HG03457 (cell line): ENCODE results near the gene CEP295NL.
"Not testable (repeated sequence)": the region's sequence is repeated elsewhere in the genome, so short reads cannot be mapped to it uniquely, and the experiment has no call there.

Experiments used
- ATAC-seq: cut with Tn5 transposase; IDR thresholded peaks from one replicate; pipeline ENCODE4 v1.9.1; 2021; ENCODE audit warnings: moderate number of reproducible peaks; ENCODE audit not compliant: unreplicated experiment

Gene CEP295NL

GRCh38 chr17:78929908-78930775 is 27.1 kb upstream of the CEP295NL start:
- no peak for ATAC-seq

DNA sequence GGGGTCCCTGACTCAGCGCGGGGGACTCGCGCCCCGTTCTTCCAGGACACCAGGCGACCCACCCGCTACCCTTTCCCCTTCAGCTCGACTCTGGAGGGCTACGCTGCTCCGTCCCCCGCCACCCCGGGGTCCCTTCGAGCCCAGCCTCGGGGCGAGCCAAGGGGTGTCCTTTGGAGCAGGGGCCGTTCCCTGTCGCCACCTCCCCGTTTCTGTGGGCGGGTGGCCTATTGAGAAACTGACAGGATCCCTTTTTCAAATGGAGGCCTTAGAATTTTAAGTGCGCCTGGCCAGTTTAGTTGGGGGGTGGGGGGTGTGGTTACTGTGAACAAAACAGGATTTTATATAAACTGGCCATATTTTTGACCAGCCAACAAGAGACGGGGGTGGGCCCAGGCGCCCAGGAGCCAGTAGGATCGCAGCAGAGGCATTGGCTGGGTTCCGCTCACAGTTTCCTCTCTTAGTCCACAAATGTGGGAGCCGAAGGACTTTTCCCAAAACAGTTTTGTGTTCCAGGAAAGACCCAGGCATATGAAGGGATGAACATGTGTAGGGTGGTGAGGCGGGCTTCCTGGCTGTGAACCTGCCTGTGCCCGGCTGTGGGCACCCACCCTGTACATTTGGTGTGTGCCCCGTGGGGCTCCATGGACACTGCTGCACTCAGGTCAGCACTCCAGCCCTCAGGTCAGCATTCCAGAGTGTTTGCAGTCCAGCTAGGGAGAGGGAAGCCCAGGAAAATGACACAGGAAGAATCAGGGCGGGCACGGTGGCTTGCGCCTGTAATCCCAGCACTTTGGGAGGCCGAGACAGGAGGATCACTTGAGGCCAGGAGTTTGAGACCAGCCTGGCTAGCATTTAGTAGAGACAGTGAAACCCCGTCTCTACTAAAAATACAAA is 22.9 kb upstream of the CEP295NL start:
- ATAC-seq, result no peak

GRCh38 chr17:78925234-78925633 is 22.2 kb upstream of the CEP295NL start, which contains the start of gene TIMP2:
Gene TIMP2, minus strand, starts transcription at chr17:78925387. Its CDS starts 299 bp downstream, at chr17:78925088.
- ATAC-seq, result no peak

- no peak for ATAC-seq
These were observed 21.6 kb upstream of the CEP295NL start for GRCh38 chr17:78924481-78925151.

DNA sequence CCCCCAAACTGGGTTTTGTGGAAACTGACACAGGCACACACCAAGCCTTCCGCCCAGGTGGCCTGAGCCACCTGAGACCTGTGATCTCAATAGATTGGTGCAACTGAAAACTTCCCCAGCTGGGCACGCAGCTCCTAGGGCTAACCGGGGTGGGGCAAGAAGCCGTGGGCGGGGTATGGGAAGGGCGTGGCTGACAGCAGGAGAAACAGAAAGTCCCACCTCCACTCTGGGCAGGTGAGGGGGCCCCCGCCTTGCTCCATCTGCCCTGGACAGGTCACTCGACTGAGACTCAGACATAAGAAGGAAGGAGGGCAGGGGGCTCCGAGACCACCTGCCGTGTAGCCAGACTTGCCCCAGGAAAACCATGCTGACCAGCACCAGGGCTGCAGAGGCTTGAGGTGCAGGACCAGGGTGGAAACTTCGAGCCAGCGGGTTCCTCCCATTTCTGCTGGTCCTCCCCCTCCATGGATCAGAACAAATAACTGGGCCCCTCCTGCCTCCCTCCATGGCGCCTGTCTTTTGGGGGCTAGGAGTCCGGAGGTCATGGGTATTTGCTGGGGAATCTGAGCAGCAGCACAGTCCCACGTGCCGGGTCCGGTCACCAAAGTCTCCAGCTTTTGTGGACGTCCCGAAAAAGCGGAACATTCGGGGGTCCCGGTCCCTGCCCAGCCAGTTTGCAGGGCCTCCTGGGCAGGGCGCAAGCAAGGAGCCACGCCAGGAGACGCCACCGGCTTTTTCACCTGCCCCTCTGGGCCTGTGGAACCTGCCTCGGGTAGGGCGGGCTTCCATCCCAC is 20.9 kb upstream of the CEP295NL start:
- no peak for ATAC-seq

GRCh38 chr17:78922816-78923498 is 20.0 kb upstream of the CEP295NL start:
- ATAC-seq, result no peak

DNA sequence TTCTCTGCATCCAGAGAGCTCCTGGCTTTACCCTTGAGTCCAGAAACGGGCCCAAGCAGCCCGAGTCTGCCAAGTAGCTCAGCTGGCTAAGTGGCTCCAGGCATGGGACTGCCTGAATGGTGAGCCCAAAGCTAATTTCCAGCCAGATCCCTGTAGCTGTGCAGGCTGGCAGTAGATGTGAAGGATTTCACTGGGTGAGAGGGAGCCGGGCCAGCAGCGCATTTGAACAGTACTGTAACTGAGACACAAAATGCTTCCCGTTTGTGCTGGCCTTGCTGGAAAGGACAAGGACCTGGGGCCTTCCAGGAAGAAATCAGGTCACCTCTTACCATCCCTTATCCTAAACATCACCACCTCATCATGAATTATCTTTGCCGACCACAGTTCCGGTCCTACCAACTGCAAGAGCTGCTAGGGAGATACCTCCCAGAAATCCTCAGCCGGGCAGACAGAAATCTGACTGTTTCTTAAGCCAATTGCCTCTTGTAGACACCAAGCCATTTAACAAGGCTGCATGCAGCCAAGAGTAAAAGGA is 18.5 kb upstream of the CEP295NL start:
- ATAC-seq, result no peak

DNA sequence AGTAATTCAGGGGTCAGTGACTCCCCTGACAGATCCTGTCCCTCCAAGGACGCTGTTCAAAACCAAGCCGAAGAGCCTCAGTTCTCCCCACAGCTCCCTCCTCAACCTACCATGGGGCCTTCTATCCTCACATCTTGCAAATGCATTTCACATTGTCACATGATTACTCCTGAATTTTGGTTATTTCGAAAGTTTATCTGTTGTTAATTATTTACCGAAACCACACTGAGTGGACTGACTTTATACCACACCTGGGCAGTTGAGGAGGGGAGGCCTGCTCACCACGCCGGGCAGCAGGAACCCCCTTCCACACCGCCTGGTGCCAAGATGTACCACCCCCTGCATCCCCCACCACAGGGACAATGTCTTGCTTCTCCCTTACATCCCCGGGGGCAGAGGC is 17.5 kb upstream of the CEP295NL start:
- no peak for ATAC-seq

- no peak for ATAC-seq
These were observed 17.0 kb upstream of the CEP295NL start for GRCh38 chr17:78919861-78920450.

DNA sequence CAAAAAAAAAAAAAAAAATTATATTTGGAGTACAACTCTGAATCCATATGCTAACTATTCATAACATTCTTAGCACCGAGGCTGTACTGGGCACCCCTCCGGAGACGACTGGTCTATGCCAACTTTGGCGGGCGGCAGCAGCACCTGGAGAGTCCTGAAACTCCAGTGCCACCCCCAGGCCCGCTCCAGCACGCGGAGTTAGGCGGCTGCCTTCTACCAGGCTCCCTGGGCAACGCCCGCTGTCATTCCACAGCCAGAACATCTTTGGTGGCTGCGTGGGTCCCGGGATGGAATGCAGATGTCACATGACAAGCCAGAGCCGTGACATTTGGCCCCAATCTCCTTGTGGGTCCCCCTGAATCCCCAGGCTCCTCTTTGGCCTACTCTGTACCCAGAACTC is 16.0 kb upstream of the CEP295NL start:
- no peak for ATAC-seq

- ATAC-seq, result no peak
These were observed 14.7 kb upstream of the CEP295NL start for GRCh38 chr17:78917451-78918275.

DNA sequence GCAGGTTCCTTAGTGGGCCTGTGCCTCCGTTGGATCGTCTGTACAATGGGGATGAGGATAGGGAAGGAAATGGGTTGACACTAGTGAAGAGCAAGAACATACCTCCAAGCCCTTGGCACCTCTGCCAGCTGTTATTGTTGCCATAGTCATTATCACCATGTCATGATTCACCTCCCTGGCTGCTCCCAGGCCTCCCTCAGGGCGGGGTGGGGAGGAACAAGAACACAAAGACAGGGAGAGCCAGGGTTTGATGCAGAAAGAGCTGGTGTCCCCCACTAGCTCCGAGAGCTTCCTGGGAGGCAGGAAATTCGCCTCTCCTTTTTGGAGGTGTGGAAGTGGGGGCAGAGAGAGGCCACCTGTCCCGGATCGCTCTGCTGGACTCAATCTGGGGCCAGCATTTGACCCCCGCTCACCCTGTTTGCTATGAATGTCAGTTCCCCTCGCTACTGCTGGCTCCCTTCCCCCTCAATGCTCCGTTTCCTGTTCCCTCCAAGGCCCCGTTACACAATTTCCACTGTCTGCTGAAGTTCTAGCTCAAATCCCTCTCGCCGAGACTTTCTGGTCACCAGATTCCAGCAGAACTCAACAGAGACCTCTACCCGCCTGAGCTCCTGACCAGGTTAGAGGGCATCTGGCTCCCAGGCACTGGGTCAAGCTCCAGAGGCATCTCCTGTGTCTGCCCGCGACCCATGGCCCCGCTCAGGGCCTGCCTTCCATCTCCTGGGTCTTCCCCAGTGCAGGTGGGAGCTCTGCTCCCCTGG is 13.1 kb upstream of the CEP295NL start:
- no peak for ATAC-seq

- no peak for ATAC-seq
These were observed 10.1 kb upstream of the CEP295NL start for GRCh38 chr17:78913115-78913514.

DNA sequence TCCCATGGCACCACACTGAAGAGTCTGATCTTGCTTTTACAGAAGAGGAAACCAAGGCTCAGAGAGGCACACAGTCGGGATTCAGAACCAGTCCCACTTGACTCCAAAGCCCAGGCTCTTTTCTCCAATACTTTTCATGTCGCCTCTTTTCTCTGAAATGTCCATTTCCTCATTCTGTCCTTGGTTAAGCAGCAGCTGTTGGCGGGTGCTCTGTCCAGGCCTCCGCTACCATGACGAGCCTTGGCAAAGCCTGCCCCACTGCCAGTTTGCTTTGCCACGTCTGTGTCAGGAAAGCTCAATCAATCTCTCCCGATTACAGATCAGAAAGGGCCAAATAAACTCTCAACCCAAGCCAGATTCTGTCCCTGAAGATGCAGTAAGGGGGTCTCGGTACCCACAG is 9.1 kb upstream of the CEP295NL start:
- no peak for ATAC-seq

DNA sequence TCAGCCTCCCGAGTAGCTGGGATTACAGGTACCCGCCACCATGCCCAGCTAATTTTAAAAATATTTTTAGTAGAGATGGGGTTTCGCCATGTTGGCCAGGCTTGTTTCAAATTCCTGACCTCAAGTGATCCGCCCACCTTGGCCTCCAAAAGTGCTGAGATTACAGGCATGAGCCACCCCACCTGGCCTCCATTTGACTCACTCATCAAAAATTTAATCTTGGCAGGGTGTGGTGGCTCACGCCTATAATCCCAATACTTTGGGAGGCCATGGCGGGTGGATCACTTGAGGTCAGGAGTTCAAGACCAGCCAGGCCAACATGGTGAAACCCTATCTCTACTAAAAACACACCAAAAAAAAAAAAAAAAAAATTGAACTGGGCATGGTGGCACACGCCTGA is 8.5 kb upstream of the CEP295NL start:
- not testable (repeated sequence) for ATAC-seq

DNA sequence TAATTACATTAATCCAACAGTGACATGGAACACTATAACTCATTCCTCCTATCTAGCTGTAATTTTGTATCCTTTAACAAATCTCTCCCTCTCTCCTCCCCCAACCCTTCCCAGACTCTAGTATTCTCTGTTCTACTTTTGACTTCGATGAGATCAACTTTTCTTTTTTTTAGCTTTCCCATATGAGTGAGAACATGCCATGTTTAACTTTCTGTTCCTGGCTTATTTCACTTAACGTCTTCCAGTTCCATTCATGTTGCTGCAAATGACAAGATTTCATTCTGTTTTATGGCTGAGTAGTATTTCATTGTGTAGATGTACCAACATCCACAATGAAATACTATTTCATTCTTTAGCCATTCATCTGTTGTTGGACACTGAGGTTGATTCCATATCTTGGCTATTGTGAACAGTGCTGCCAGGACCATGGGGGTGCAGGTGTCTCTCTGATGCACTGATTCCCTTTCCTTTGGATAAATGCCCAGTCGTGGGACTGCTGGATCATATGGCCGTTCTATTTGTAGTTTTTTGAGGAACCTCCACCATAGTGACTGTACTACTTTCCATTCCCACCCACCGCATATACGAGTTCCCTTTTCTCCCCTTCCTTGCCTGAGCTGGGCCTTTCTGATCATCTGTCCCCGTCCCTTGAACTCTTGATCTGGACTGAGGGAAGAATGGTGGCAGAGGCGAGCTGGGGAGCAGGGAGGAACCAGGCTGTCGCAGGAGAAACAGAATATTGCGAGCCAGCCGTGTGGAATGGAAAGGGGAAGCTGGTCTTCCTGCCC is 7.7 kb upstream of the CEP295NL start:
- ATAC-seq, result no peak

- ATAC-seq, result no peak
These were observed 5.4 kb upstream of the CEP295NL start for GRCh38 chr17:78908426-78908825.
